ENCODE data around the gene KIAA0753. TPM values are rescaled to one million over a fixed set of nuclear protein-coding genes. Genes with fewer than 3 reads are reported as not detected.
A peak's percentile ranks its signal among the peaks of the same experiment; 100 is the strongest.

KIAA0753 gene
- total and polyA plus RNA-seq, 10 of the 15 experiments (the other 5 are each of a cell fraction or from before 2014, with no cell fraction given): 2.2 to 15.2 (median 7.7) TPM

DNA sequence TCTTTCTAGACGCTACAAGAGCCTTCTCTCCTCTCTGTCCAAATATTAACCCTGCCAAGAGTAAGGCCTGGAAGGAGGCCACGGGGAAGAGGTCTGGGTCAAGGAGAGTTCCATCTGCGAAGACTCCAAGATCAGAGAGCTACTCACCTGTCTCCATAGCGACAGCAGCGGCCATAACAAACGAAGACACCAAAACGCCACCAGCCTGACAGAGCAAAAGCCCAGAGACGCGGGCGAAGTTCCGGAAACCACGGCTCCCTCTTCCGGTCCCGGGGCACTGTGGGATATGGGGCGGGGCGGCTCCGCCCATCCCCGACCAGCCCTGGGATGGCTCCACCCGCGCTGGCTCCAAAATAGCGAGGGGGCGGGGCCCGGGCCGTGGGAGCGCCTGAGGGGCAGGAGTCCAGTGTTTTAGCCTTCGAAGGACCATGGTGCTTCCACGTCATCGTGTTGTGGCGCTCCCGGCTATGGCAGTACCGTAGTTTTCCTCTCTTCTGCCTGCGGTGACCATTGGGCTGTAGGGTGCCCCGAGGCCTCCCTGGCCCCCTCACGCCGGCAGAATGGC, 10.9 kb upstream of the KIAA0753 start, which contains the start of the genes C17orf100 and MED31 (continued):
- TF ChIP-seq, protein P1, sequence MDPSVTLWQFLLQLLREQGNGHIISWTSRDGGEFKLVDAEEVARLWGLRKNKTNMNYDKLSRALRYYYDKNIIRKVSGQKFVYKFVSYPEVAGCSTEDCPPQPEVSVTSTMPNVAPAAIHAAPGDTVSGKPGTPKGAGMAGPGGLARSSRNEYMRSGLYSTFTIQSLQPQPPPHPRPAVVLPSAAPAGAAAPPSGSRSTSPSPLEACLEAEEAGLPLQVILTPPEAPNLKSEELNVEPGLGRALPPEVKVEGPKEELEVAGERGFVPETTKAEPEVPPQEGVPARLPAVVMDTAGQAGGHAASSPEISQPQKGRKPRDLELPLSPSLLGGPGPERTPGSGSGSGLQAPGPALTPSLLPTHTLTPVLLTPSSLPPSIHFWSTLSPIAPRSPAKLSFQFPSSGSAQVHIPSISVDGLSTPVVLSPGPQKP (IDR thresholded peaks at IDR 0.05; ENCODE audit: low read depth, low read length): peak; percentile 64; the same call in 1 of the 2 replicates
- TF ChIP-seq, protein P2, sequence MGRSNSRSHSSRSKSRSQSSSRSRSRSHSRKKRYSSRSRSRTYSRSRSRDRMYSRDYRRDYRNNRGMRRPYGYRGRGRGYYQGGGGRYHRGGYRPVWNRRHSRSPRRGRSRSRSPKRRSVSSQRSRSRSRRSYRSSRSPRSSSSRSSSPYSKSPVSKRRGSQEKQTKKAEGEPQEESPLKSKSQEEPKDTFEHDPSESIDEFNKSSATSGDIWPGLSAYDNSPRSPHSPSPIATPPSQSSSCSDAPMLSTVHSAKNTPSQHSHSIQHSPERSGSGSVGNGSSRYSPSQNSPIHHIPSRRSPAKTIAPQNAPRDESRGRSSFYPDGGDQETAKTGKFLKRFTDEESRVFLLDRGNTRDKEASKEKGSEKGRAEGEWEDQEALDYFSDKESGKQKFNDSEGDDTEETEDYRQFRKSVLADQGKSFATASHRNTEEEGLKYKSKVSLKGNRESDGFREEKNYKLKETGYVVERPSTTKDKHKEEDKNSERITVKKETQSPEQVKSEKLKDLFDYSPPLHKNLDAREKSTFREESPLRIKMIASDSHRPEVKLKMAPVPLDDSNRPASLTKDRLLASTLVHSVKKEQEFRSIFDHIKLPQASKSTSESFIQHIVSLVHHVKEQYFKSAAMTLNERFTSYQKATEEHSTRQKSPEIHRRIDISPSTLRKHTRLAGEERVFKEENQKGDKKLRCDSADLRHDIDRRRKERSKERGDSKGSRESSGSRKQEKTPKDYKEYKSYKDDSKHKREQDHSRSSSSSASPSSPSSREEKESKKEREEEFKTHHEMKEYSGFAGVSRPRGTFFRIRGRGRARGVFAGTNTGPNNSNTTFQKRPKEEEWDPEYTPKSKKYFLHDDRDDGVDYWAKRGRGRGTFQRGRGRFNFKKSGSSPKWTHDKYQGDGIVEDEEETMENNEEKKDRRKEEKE (IDR thresholded peaks at IDR 0.05): no peak
- TF ChIP-seq MTA3 (IDR thresholded peaks at IDR 0.05; ENCODE audit: borderline replicate concordance, low read length) (no peak), YBX1 (IDR thresholded peaks at IDR 0.05) (no peak), SPI1 (IDR thresholded peaks at IDR 0.05; ENCODE audit: borderline replicate concordance, insufficient read depth, low read depth, low read length) (no peak), ESRRA (IDR thresholded peaks at IDR 0.05; ENCODE audit: low read length) (no peak), SP1 (IDR thresholded peaks at IDR 0.05; ENCODE audit: low read depth, low read length) (peak; percentile 72), ZBTB11 (CRISPR knock-in tag; IDR thresholded peaks at IDR 0.05) (no peak), MTA2 (IDR thresholded peaks at IDR 0.05; ENCODE audit: low read depth) (no peak), CREM (IDR thresholded peaks at IDR 0.05; ENCODE audit: low read depth) (no peak), JUND (IDR thresholded peaks at IDR 0.05; ENCODE audit: low read depth, low read length) (no peak), CHD4 (IDR thresholded peaks at IDR 0.05) (no peak), CEBPB (IDR thresholded peaks at IDR 0.05; ENCODE audit: borderline replicate concordance in 1 of 2, low read depth in 2 of 2, low read length in 2 of 2) (no peak), HDAC2 (IDR thresholded peaks at IDR 0.05) (no peak), PKNOX1 (IDR thresholded peaks at IDR 0.05) (peak; percentile 39; the same call in 1 of the 2 replicates), FOXK2 (IDR thresholded peaks at IDR 0.05) (no peak), NFYB (IDR thresholded peaks at IDR 0.05; ENCODE audit: insufficient read depth, low read depth, low read length) (no peak), HCFC1 (IDR thresholded peaks at IDR 0.05; ENCODE audit: low read length) (peak; percentile 57), RFX5 (IDR thresholded peaks at IDR 0.05; ENCODE audit: low read depth, low read length) (peak; percentile 69; the same call in 1 of the 2 replicates), IKZF1 (conservative IDR thresholded peaks at IDR 0.05) (peak; percentile 56)
- TF ChIP-seq, protein P3, sequence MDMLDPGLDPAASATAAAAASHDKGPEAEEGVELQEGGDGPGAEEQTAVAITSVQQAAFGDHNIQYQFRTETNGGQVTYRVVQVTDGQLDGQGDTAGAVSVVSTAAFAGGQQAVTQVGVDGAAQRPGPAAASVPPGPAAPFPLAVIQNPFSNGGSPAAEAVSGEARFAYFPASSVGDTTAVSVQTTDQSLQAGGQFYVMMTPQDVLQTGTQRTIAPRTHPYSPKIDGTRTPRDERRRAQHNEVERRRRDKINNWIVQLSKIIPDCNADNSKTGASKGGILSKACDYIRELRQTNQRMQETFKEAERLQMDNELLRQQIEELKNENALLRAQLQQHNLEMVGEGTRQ (IDR thresholded peaks at IDR 0.05; ENCODE audit: borderline replicate concordance, low read depth, low read length): no peak
